HEK293T (cell line): ENCODE data around the gene WDR11.

Source experiments
- ARNT ChIP-seq: fragments of 450-650 bp; IDR thresholded peaks from 2 replicates; pipeline ENCODE4 v1.6.1; 2017; ENCODE audit warnings: mild to moderate bottlenecking
- SP1 ChIP-seq: fragments of 450-650 bp; IDR thresholded peaks from 2 replicates; pipeline ENCODE4 v1.6.1; 2017

DNA sequence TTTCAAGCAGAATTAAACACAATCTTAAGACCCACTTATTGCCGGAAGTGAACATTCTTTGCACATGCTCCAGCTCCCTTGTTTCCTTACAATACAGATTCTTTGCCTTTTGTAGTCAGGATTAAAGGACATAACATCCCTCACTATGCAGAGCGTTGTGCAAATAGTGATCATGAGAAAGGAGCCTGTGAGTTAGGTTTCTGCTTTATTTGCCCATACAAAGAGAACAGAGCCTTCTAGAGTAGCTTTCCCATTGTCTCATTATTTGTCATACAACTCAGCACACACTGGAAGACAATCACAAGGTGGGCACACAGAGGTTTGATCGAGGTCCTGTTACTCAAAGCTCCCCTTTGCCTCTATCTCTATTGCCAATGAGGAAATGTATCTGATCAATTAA lies 48.2 kb upstream of the WDR11 start:
- TF ChIP-seq SP1 (no peak), ARNT (no peak)
